K562 (cell line): Measurements from ENCODE around the gene ABCB4. TPM values are rescaled to one million over a fixed set of nuclear protein-coding genes. Genes with fewer than 3 reads are reported as not detected.

Experiments used
- ATAC-seq: fragments of 200-7000 bp; cut with Tn5 transposase; 3 replicates; pipeline ENCODE4 v1.9.1; 2020; ENCODE audit warnings: moderate library complexity
- BruUV-seq: library from RNA; stranded (reverse); fragments of 400-500 nt; replicated peaks from 2 replicates; lab custom pipeline; 2021; lab: Mats Ljungman, UMichigan
- CTCF ChIA-PET: fragments of 300-600 bp; formaldehyde crosslinking; extraction: SDS; loops from one replicate; lab custom pipeline; 2021; ENCODE audit warnings: low intra/inter-chr PET ratio; lab: Yijun Ruan, JAX
- POLR2A ChIA-PET: fragments of 300-600, 350-650 bp; sonication (Branson Sonifier 250); formaldehyde crosslinking; extraction: SDS; loops from one replicate; lab custom pipeline; 2021; ENCODE audit warnings: antibody characterized with exemption, inconsistent platforms; lab: Yijun Ruan, JAX
- DNase-seq, 4 experiments: peaks; one replicate each; pipeline versions ENCODE4 v3.0.0 to v3.0.0-alpha.2; 2011 to 2018; ENCODE audit warnings: low spot score in 3 of 4, mixed read lengths in 3 of 4; ENCODE audit errors: extremely low read depth in 1 of 4
- FAIRE-seq: peaks from 2 replicates; lab custom pipeline; 2011; peaks lifted over from hg19 to GRCh38; lab: Jason Lieb, UNC
- H2AFZ ChIP-seq: 2 replicates; pipeline ENCODE4 v1.6.0; 2011; ENCODE audit warnings: low read depth, low read length, control low read depth, inconsistent platforms
- H3K27ac ChIP-seq: fragments of 200-600 bp; 3 replicates; pipeline ENCODE4 v1.8.0; 2011; ENCODE audit warnings: low read depth, mild to moderate bottlenecking, control low read depth, inconsistent platforms, low read length, moderate library complexity, mixed read lengths; ENCODE audit errors: extremely low read depth
- H3K27me3 ChIP-seq, 2 experiments: fragments of 300-600 bp in 1 of 2; 2 replicates in 1 of 2; 3 replicates in 1 of 2; pipeline versions ENCODE4 v1.6.0 to v1.8.0; 2011; ENCODE audit warnings: inconsistent platforms in 2 of 2, low read length in 2 of 2, mild to moderate bottlenecking in 1 of 2, mixed read lengths in 1 of 2, moderate library complexity in 1 of 2; ENCODE audit not compliant: control insufficient read depth in 2 of 2, insufficient read depth in 2 of 2
- H3K36me3 ChIP-seq: fragments of 300-600 bp; 3 replicates; pipeline ENCODE4 v1.8.0; 2011; ENCODE audit warnings: mild to moderate bottlenecking, low read length, inconsistent platforms; ENCODE audit not compliant: control insufficient read depth, insufficient read depth
- H3K4me1 ChIP-seq, 2 experiments: fragments of 200-600 bp in 1 of 2; replicated peaks in 1 of 2; 2 replicates in 1 of 2; 3 replicates in 1 of 2; pipeline versions ENCODE4 v1.5.1 to v1.8.0; 2011; ENCODE audit warnings: inconsistent platforms in 2 of 2, low read length in 2 of 2, mild to moderate bottlenecking in 1 of 2, mixed read lengths in 1 of 2, moderate library complexity in 1 of 2; ENCODE audit not compliant: control insufficient read depth in 2 of 2, insufficient read depth in 2 of 2
- H3K4me2 ChIP-seq: 2 replicates; pipeline ENCODE4 v1.6.1; 2011; ENCODE audit warnings: low read length, control low read depth, inconsistent platforms, mixed read lengths; ENCODE audit not compliant: insufficient read depth
- H3K4me3 ChIP-seq: fragments of 200-600 bp; sonication (generic), shearing (Covaris generic); 2 replicates; pipeline ENCODE4 v1.5.1; 2016; ENCODE audit warnings: control low read depth, inconsistent platforms
- H3K79me2 ChIP-seq: fragments of 200-600 bp; 3 replicates; pipeline ENCODE4 v1.8.0; 2011; ENCODE audit warnings: low read length, inconsistent platforms; ENCODE audit not compliant: control insufficient read depth, insufficient read depth
- H3K9ac ChIP-seq, 2 experiments: 2 replicates each; pipeline versions ENCODE4 v1.6.0 to v1.6.1; 2011; ENCODE audit warnings: low read depth in 2 of 2, low read length in 2 of 2, control low read depth in 1 of 2, inconsistent platforms in 1 of 2, mild to moderate bottlenecking in 1 of 2, mixed read lengths in 1 of 2; ENCODE audit not compliant: insufficient read depth in 1 of 2
- H3K9me1 ChIP-seq: one replicate; pipeline ENCODE4 v1.6.0; 2011; ENCODE audit warnings: inconsistent platforms, mild to moderate bottlenecking, low read length, moderate library complexity; ENCODE audit not compliant: control insufficient read depth, insufficient read depth
- H3K9me3 ChIP-seq: replicated peaks from 2 replicates; pipeline ENCODE4 v1.5.1; 2011; ENCODE audit warnings: low read depth, low read length, inconsistent platforms; ENCODE audit not compliant: control insufficient read depth, insufficient read depth
- H4K20me1 ChIP-seq: replicated peaks from 2 replicates; pipeline ENCODE4 v1.6.1; 2011; ENCODE audit warnings: low read length, inconsistent platforms, mixed read lengths; ENCODE audit not compliant: control insufficient read depth, insufficient read depth
- IFI16 ChIP-seq: fragments of 250-450 bp; sonication (Bioruptor Pico); IDR thresholded peaks from 2 replicates; pipeline ENCODE4 v2.1.2; 2022; ENCODE audit warnings: mild to moderate bottlenecking, inconsistent platforms
- MAFK ChIP-seq: IDR thresholded peaks from 2 replicates; pipeline ENCODE4 v1.6.1; 2011; ENCODE audit warnings: low read length, improper control_type of control experiment
- RB1 ChIP-seq: fragments of 450-650 bp; IDR thresholded peaks from 2 replicates; pipeline ENCODE4 v1.6.1; 2017; ENCODE audit warnings: low read depth, mild to moderate bottlenecking
- TAF7 ChIP-seq: fragments of 450-650 bp; IDR thresholded peaks from 2 replicates; pipeline ENCODE4 v1.6.1; 2016; ENCODE audit warnings: missing genetic modification characterization, missing compliant biosample characterization
- ZBTB9 ChIP-seq: fragments of 450-650 bp; formaldehyde crosslinking; IDR thresholded peaks from 2 replicates; pipeline ENCODE4 v1.4.0; 2020; ENCODE audit warnings: mild to moderate bottlenecking, moderate library complexity
- ZNF445 ChIP-seq: fragments of 250-450 bp; sonication (Bioruptor Pico); IDR thresholded peaks from 2 replicates; pipeline ENCODE4 v1.4.0; 2020; ENCODE audit warnings: low read depth, mild to moderate bottlenecking, moderate library complexity
- WGBS: fragments of 100-300 bp; shearing (Covaris generic); methylation state at CpG from one replicate; pipeline ENCODE4 v1.1.6; 2016; ENCODE audit warnings: low coverage, mixed read lengths; ENCODE audit not compliant: insufficient coverage; ENCODE audit errors: missing lambda C conversion rate; 5-methylcytosine and 5-hydroxymethylcytosine counted together
- in situ Hi-C: fragments of 300-500 bp; cut with MboI; formaldehyde crosslinking; loops from 4 replicates; pipeline ENCODE4 v1.15.0; 2018; ENCODE audit warnings: inconsistent platforms, mixed read lengths
- intact Hi-C: fragments of 100-400 bp; cut with micrococcal nuclease; formaldehyde crosslinking; loops from 2 replicates; pipeline ENCODE4 v1.14.2; 2022
- polyA plus RNA-seq, 8 experiments: library from polyadenylated mRNA; depleted of rRNA in 4 of 8; stranded (reverse) in 5 of 8; unstranded in 3 of 8; fragments of >200 nt; fragmentation: Nextera tagmentation in 2 of 8; fragmentation: Illumina TruSeq in 1 of 8; extraction: Ambion mirVana in 2 of 8; extraction: Trizol in 1 of 8; gene quantifications; 2 replicates each; pipeline versions ENCODE4 v1.2.1 to v1.2.3, GENCODE V29; 2011 to 2014; ENCODE audit warnings: inconsistent platforms in 1 of 8, missing spikeins in 1 of 8
- total RNA-seq, 7 experiments: library from RNA; depleted of rRNA in 6 of 7; stranded (reverse); fragments of >200 nt in 6 of 7; fragmentation: Illumina TruSeq in 2 of 7; extraction: Trizol in 2 of 7; gene quantifications; 2 replicates each; pipeline versions ENCODE4 v1.2.1 to v1.2.3, GENCODE V29; 2011 to 2021; ENCODE audit warnings: low replicate concordance in 1 of 7

ABCB4 gene
- total and polyA plus RNA-seq, 9 of the 15 experiments (the other 6 are each of a cell fraction or from before 2014, with no cell fraction given): 0.06 to 0.73 (median 0.40) TPM

GRCh38 chr7:87395442-87396020 is 79.9 kb downstream of the ABCB4 start:
- FAIRE-seq (no peak), DNase-seq (no peak), ATAC-seq (no peak)
- intact Hi-C loops: no loop called here
- no peak overlapping the region for H3K4me2 ChIP-seq
- no peaks in the 10 kb centered on the region for H3K27me3 ChIP-seq
- WGBS: 29% methylated on average over 1 of the region's 1 CpG
- H3K4me3 ChIP-seq: no peak overlapping the region
- in situ Hi-C loops: no loop called here
- CTCF ChIA-PET: no interaction called here
- no peaks in the 10 kb centered on the region for H3K9me3 ChIP-seq
- no peak for TF ChIP-seq RB1
- no peak for TF ChIP-seq MAFK
- TF ChIP-seq IFI16 (CRISPR knock-in tag): no peak
- TF ChIP-seq ZBTB9: no peak
- TF ChIP-seq ZNF445 (CRISPR knock-in tag): no peak
- no peak for TF ChIP-seq TAF7 (tag)
- POLR2A ChIA-PET: no interaction called here
- no peak overlapping the region for H2AFZ ChIP-seq
- no peak overlapping the region for H3K9ac ChIP-seq
- H3K79me2 ChIP-seq: no peaks in the 10 kb centered on the region
- H4K20me1 ChIP-seq: no peaks in the 10 kb centered on the region
- H3K4me1 ChIP-seq: peaks cover 3 to 10% of the 10 kb centered on the region in 2 experiments; a peak in 2 of 5 replicates
- no TSS peak for BruUV-seq
- H3K36me3 ChIP-seq: peaks cover 2% of the 10 kb centered on the region; the same call in 1 of the 3 replicates
- H3K27ac ChIP-seq: no peak overlapping the region
- H3K9me1 ChIP-seq: no peaks in the 10 kb centered on the region
